Activated naive CD8-positive, alpha-beta T cell treated with anti-CD3 and anti-CD28 coated beads, Interleukin-2, amount 10 ng/mL, durations not matched to agents 7 days and 5 days (primary cell): Measurements from ENCODE around the gene IL12RB1. TPM values are rescaled to one million over a fixed set of nuclear protein-coding genes. Genes with fewer than 3 reads are reported as not detected.
"Not testable (repeated sequence)": the region's sequence is repeated elsewhere in the genome, so short reads cannot be mapped to it uniquely, and the experiment has no call there.

Source experiments
- ATAC-seq: fragments of 150-1000 bp; cut with Tn5 transposase; one replicate; pipeline ENCODE4 v1.10.0; 2021; ENCODE audit warnings: low read depth, moderate library complexity
- POLR2A ChIA-PET: fragments of 350-600 bp; sonication (Branson Sonifier 250); formaldehyde crosslinking; loops from one replicate; lab custom pipeline; 2021; ENCODE audit warnings: antibody characterized with exemption; lab: Charles Lee
- DNase-seq: peaks from one replicate; pipeline ENCODE4 v3.0.0; 2021
- H3K27ac Mint-ChIP-seq: one replicate; pipeline ENCODE4 v1.8.0; 2022; ENCODE audit warnings: mild to moderate bottlenecking, mixed read lengths
- H3K27me3 Mint-ChIP-seq: one replicate; pipeline ENCODE4 v1.8.0; 2022; ENCODE audit warnings: mild to moderate bottlenecking, moderate library complexity, mixed read lengths
- H3K36me3 Mint-ChIP-seq: one replicate; pipeline ENCODE4 v1.8.0; 2021; ENCODE audit warnings: mild to moderate bottlenecking, mixed read lengths
- H3K4me1 Mint-ChIP-seq: one replicate; pipeline ENCODE4 v1.8.0; 2021; ENCODE audit warnings: mixed read lengths
- H3K4me3 Mint-ChIP-seq: one replicate; pipeline ENCODE4 v1.8.0; 2022; ENCODE audit warnings: mild to moderate bottlenecking, moderate library complexity, mixed read lengths
- H3K9me3 Mint-ChIP-seq: one replicate; pipeline ENCODE4 v1.8.0; 2021; ENCODE audit warnings: mixed read lengths
- total RNA-seq, 2 experiments: library from RNA; stranded (reverse); gene quantifications; one replicate each; pipeline ENCODE4 v1.2.3, GENCODE V29; 2021

The IL12RB1 gene
- total RNA-seq, 2 experiments from 2014 or later: 52.5 to 56.4 TPM

DNA sequence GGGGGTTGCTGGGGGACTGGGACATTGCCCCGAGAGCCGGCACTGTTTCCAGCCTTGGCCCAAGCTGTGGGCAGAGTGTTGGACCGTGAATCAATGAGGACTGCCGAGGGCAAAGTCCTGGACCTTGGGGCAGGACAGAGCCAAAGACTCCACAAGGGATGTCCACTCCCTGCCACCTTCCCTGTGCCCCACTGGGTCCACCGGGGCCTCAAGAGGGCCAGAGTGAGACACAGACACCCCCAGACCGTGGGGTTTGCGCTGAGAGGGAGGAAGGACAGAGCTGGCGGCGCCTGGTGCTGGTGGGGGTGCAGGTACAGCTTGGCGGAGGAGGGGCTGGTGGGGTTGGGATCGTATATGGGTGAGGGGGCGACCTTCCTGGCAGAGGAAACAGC is 22.6 kb upstream of the IL12RB1 start:
- no peaks in the 10 kb centered on the region for H3K9me3 Mint-ChIP-seq
- peak overlapping the region; percentile 42 for H3K27ac Mint-ChIP-seq
- POLR2A ChIA-PET: interaction anchor here (1.2 to 3.2 kb wide), 4 partner anchors 10 to 71 kb away, joined by 4 to 21 read pairs (median 12); partner anchors contain the start of gene IL12RB1
- peak overlapping the region; percentile 68 for H3K4me3 Mint-ChIP-seq
- H3K27me3 Mint-ChIP-seq: no peaks in the 10 kb centered on the region
- H3K36me3 Mint-ChIP-seq: peaks cover 2% of the 10 kb centered on the region
- DNase-seq (no peak), ATAC-seq (no peak)
- H3K4me1 Mint-ChIP-seq: peaks cover 19% of the 10 kb centered on the region

DNA sequence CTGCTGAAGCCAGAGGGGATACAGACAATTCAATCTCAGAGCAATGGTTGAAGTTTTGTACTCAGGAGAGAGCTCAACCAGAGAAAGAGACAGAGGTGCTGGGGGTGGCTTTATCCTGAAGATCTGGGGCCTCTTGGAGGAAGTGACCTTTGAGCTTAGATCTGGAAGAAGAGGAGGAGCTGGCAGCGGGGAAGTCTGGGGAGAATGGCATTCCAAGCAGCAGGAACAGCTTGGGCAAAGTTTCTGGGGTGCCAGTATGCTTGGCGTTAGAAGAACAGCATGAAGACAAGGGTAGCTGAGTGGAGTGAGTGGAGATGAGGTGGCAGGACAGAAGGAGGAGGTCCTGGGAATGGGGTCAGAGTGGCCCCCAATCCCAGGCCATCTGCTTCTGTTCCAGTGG is 22.2 kb upstream of the IL12RB1 start:
- peak overlapping the region; percentile 65 for H3K27ac Mint-ChIP-seq
- H3K4me1 Mint-ChIP-seq: peaks cover 20% of the 10 kb centered on the region
- POLR2A ChIA-PET: interaction anchor here (2.4 to 3.2 kb wide), 3 partner anchors 11 to 21 kb away, joined by 9 to 21 read pairs (median 15); partner anchors contain the start of gene IL12RB1

DNA sequence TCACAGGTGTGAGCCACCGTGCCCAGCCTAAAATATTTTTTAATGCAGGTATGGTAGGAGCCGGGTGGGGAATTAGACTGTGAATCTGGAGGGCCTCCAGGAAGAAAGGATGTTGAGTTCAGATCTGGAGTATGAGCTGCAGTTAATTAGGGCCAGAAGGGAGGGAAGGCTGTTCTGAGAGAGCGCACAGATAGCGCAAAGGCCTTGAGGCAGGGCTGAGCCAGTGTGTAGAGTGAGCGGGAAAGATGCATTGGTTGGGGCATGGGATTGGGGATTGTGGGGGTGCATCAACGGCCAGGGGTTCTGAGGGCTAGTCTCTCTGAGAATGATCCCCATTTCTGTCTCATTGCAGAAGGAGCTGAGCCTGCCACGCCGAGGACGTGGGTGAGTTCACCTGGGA is 20.5 kb upstream of the IL12RB1 start:
- H3K4me1 Mint-ChIP-seq: peaks cover 17% of the 10 kb centered on the region
- H3K27me3 Mint-ChIP-seq: no peaks in the 10 kb centered on the region
- POLR2A ChIA-PET: no interaction called here
- no peak for ATAC-seq
- no peak for DNase-seq
- no peaks in the 10 kb centered on the region for H3K9me3 Mint-ChIP-seq
- no peak overlapping the region for H3K4me3 Mint-ChIP-seq
- peaks cover 2% of the 10 kb centered on the region for H3K36me3 Mint-ChIP-seq
- H3K27ac Mint-ChIP-seq: no peak overlapping the region

More for the DNA sequence above, 22.2 kb upstream of the IL12RB1 start:
- no peak for DNase-seq
- Mint-ChIP-seq H3K4me3 (peak overlapping the region; percentile 68), H3K9me3 (no peaks in the 10 kb centered on the region), H3K27me3 (no peaks in the 10 kb centered on the region), H3K36me3 (peaks cover 2% of the 10 kb centered on the region)
- ATAC-seq: no peak

DNA sequence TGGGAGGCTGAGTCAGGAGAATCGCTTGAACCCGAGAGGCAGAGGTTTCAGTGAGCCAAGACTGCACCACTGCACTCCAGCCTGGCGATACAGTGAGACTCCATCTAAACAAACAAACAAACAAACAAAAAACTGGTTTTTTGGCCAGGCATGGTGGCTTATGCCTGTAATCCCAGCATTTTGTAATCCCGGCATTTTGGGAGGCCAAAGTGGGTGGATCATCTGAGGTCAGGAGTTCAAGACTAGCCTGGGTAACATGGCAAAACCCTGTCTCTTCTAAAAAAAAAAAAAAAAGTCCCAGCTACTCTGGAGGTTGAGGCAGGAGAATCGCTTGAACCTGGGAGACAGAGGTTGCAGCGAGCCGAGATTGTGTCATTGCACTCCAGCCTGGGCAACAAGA is 18.5 kb upstream of the IL12RB1 start:
- H3K36me3 Mint-ChIP-seq, DNase-seq, H3K27me3 Mint-ChIP-seq, H3K9me3 Mint-ChIP-seq, ATAC-seq, H3K4me3 Mint-ChIP-seq, H3K27ac Mint-ChIP-seq: not testable (repeated sequence)
- POLR2A ChIA-PET: interaction anchor here (0.6 to 3.6 kb wide), 4 partner anchors 15 to 107 kb away, joined by 3 to 38 read pairs (median 4); no protein-coding TSS in a partner anchor
- peaks cover 16% of the 10 kb centered on the region for H3K4me1 Mint-ChIP-seq

DNA sequence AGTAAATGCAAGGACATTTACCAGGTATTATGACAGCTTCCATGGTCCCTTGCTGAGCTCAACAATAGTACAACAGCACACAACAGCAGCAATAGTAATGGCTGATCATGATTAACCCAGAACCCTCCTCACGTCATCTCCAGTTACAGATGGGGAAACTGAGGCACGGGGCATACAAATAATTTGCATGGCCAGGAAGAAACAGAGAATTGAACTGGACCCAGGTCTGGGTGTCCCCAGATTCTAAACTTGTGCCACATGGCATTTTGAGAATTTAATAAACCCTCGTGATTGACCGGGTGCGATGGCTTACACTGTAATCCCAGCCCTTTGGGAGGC is 18.0 kb upstream of the IL12RB1 start:
- Mint-ChIP-seq H3K9me3 (no peaks in the 10 kb centered on the region), H3K36me3 (no peaks in the 10 kb centered on the region), H3K4me3 (peak overlapping the region; percentile 76), H3K27me3 (no peaks in the 10 kb centered on the region), H3K4me1 (peaks cover 18% of the 10 kb centered on the region), H3K27ac (peak overlapping the region; percentile 75)
- POLR2A ChIA-PET: interaction anchor here (0.6 to 3.6 kb wide), 2 partner anchors 14 to 15 kb away, joined by 3 to 38 read pairs; no protein-coding TSS in a partner anchor
- DNase-seq: no peak
- ATAC-seq: peak; percentile 42

DNA sequence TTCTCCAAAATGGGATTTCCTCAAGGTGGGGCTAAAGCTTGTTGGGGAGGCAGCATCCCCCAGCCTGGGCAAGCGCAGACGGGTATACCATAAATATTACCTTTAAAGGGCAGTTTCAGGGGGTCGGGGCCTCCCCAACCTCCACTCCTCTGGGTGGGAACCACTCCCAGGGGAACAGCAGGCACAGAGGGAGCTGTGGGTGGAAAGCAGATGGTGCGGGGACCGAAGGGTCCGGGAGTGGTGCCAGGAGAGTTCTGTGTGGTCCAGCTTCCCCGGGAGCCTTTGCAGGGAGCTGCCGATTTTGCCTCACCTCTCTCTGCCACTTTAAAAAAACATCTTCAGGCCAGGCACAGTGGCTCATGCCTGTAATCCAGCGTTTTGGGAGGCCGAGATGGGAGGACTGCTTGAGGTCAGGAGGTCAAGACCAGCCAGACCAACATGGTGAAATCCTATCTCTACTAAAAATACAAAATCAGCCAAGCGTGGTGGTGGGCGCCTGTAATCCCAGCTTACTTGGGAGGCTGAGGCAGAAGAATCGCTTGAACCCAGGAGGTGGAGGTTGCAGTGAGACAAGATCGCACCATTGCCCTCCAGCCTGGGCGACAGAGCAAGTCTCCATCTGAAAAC is 16.3 kb upstream of the IL12RB1 start:
- no peak for ATAC-seq
- POLR2A ChIA-PET: interaction anchor here (3.6 kb wide), 1 partner anchor 13 kb away, joined by 38 read pairs; no protein-coding TSS in a partner anchor
- H3K9me3 Mint-ChIP-seq: no peaks in the 10 kb centered on the region
- no peak overlapping the region for H3K27ac Mint-ChIP-seq
- H3K36me3 Mint-ChIP-seq: no peaks in the 10 kb centered on the region
- no peak for DNase-seq
- H3K27me3 Mint-ChIP-seq: no peaks in the 10 kb centered on the region
- H3K4me1 Mint-ChIP-seq: peaks cover 23% of the 10 kb centered on the region
- no peak overlapping the region for H3K4me3 Mint-ChIP-seq

DNA sequence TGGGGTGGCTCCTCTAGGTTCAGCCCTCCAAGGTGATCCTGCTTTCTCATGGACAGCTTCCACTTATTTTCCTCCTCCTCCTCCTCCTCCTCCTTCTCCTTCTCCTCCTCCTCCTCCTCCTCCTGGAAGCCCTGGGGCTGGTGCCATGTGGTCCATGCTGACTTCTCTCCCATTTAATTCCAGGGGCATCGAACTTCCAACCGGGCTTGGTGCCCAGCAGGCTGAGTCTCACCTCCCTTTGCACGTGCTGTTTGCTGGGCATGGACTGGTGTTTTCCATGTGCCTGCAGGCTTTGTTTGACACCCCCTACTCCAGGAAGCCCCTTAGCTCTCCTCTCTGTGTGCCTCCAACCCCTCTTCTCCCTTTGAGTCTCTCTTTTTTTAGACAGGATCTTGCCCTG is 14.5 kb upstream of the IL12RB1 start:
- ATAC-seq (no peak), DNase-seq (no peak)
- H3K4me1 Mint-ChIP-seq: peaks cover 26% of the 10 kb centered on the region
- POLR2A ChIA-PET: interaction anchor here (0.7 kb wide), 1 partner anchor 180 kb away, joined by 3 read pairs; the partner anchor contains the start of gene JUND
- no peak overlapping the region for H3K4me3 Mint-ChIP-seq
- H3K27me3 Mint-ChIP-seq: no peaks in the 10 kb centered on the region
- H3K27ac Mint-ChIP-seq: no peak overlapping the region
- no peaks in the 10 kb centered on the region for H3K9me3 Mint-ChIP-seq
- no peaks in the 10 kb centered on the region for H3K36me3 Mint-ChIP-seq

DNA sequence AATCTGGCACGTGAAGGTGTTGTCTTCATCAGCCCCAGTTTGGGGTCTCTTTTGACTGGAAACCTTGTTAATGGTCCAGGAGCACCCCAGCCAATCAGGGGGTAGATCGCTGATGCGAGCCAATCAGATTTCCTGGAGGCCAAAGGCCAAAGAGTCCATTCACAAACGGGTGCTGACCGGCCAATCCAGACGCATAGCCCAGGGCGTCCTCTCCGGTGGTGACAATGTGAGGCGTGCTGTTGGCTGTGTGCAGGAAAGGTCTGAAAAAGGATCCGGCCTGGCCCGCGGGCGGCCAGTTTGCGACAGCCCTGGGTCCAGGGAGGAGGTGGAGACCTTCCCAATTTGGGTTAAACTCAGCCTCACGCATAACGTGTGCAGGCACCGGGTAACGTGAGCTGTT is 14.0 kb upstream of the IL12RB1 start:
- H3K4me3 Mint-ChIP-seq: no peak overlapping the region

DNA sequence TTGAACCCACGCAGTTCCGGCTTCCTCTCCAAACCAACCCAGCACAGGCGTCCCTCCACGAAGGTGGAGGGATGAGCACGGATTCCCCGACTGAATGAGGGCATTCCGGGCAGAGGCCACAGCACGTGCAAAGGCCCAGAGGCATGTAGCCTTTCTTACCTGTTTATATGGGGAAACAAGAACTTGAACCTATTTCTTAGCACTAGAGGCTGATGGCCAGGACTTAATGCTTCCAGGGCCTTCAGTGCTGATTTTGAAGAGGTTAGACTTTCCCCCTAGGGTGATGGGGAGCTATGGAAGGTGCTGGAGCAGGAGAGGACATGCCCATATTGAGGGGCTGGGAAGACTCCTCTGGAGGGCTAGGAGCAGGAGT is 12.9 kb upstream of the IL12RB1 start:
- Mint-ChIP-seq H3K9me3 (no peaks in the 10 kb centered on the region), H3K27ac (peak overlapping the region; percentile 40), H3K4me3 (peak overlapping the region; percentile 92), H3K36me3 (no peaks in the 10 kb centered on the region), H3K4me1 (peaks cover 27% of the 10 kb centered on the region), H3K27me3 (no peaks in the 10 kb centered on the region)
- POLR2A ChIA-PET: interaction anchor here (0.8 to 2.8 kb wide), 2 partner anchors 11 to 12 kb away, joined by 4 to 35 read pairs; partner anchors contain the start of gene IL12RB1
- no peak for DNase-seq
- no peak for ATAC-seq

More for the DNA sequence above, 14.0 kb upstream of the IL12RB1 start:
- H3K27ac Mint-ChIP-seq: no peak overlapping the region
- no peak for DNase-seq
- H3K4me1 Mint-ChIP-seq: peaks cover 26% of the 10 kb centered on the region
- H3K9me3 Mint-ChIP-seq: no peaks in the 10 kb centered on the region
- no peaks in the 10 kb centered on the region for H3K27me3 Mint-ChIP-seq
- POLR2A ChIA-PET: interaction anchor here (0.7 kb wide), 1 partner anchor 181 kb away, joined by 3 read pairs; the partner anchor contains the start of gene JUND
- no peak for ATAC-seq
- no peaks in the 10 kb centered on the region for H3K36me3 Mint-ChIP-seq

DNA sequence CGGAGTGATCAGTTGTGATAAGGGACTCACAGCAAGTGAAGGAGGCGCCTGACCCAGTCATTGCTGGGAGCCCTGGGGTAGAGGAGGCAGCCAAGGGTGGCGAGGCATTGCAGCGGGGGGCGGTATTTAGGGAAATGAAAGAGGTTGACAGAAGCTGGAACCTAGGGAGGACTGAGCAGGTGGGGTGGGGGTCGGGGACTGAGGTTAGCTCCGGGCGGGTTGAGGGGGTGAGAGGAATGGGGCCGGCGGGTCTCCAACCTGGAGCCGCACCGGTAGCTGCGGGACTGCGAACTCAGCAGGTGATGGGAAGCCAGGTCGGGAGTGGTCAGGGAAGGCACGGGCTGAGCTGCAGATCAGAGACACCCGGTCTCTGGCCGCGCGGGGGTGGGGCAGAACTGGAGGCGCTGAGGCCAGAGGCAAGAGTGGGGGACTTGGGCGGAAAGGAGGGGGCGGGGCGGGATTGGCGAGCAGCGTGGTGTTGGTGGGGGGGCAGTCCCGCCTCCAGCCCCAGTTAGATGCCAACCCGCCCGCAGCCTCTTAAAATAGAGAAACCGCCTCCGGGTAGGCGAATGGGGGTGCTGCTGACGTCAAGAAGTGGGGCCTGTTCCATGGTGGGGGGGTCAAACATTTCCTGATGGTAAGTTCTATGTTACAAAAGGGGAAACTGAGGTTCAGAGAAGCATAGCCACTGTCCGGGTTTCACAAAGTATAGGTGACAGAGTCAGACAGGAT is 12.3 kb upstream of the IL12RB1 start:
- DNase-seq (no peak), ATAC-seq (peak; percentile 15)
- H3K4me3 Mint-ChIP-seq: peak overlapping the region; percentile 92
- peak overlapping the region; percentile 61 for H3K27ac Mint-ChIP-seq
- peaks cover 23% of the 10 kb centered on the region for H3K4me1 Mint-ChIP-seq
- no peaks in the 10 kb centered on the region for H3K27me3 Mint-ChIP-seq
- H3K36me3 Mint-ChIP-seq: no peaks in the 10 kb centered on the region
- POLR2A ChIA-PET: interaction anchor here (0.8 to 2.8 kb wide), 3 partner anchors 11 to 24 kb away, joined by 4 to 35 read pairs (median 5); partner anchors contain the start of gene IL12RB1
- no peaks in the 10 kb centered on the region for H3K9me3 Mint-ChIP-seq

DNA sequence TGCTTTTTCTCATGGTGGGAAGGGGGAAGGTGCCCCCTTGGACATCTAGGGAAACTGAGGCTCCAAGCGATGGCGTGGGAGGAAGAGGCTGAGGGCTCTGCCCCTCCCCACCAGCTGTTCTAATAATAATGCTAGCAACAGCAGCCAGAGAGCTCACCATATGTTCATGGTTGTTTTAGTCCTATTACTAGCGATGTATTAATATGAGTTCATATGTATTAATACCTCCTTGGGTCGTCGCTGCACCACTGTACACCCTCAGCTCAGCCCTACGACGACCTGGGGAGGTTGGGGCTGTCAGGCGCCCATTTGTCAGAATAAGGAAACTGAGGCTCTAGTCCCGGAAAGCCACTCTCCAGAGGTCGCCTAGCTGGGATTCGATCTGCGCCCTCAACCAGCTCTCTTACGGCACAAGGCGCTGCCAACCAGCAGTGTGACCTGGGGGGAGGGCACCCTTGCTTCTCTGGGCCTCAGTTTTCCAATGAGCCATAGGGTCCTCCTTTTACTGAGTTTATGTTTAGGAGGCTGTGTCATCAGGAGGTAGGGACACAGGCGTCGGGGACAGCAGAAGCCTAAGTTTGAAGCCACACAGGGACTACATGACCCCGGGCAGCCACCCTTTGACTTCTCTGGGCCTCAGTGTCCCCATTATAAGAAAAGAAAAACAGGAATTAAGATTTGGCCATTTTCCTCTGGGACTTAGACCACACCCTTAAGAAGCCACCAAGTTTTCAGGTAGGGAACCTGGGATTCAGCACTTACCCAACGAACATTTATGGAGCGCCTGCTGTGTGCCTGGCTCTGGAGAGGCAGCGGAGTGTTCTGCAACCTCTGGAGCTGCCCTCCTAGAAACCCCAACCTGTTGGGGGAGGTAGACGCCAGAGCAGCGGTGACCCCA is 11.5 kb upstream of the IL12RB1 start:
- peak overlapping the region; percentile 92 for H3K4me3 Mint-ChIP-seq
- no peak for DNase-seq
- no peaks in the 10 kb centered on the region for H3K36me3 Mint-ChIP-seq
- H3K27ac Mint-ChIP-seq: peak overlapping the region; percentile 61
- no peak for ATAC-seq
- no peaks in the 10 kb centered on the region for H3K27me3 Mint-ChIP-seq
- POLR2A ChIA-PET: interaction anchor here (0.6 to 2.8 kb wide), 5 partner anchors 10 to 179 kb away, joined by 3 to 35 read pairs (median 5); partner anchors contain the start of gene IL12RB1
- no peaks in the 10 kb centered on the region for H3K9me3 Mint-ChIP-seq
- H3K4me1 Mint-ChIP-seq: peaks cover 20% of the 10 kb centered on the region

DNA sequence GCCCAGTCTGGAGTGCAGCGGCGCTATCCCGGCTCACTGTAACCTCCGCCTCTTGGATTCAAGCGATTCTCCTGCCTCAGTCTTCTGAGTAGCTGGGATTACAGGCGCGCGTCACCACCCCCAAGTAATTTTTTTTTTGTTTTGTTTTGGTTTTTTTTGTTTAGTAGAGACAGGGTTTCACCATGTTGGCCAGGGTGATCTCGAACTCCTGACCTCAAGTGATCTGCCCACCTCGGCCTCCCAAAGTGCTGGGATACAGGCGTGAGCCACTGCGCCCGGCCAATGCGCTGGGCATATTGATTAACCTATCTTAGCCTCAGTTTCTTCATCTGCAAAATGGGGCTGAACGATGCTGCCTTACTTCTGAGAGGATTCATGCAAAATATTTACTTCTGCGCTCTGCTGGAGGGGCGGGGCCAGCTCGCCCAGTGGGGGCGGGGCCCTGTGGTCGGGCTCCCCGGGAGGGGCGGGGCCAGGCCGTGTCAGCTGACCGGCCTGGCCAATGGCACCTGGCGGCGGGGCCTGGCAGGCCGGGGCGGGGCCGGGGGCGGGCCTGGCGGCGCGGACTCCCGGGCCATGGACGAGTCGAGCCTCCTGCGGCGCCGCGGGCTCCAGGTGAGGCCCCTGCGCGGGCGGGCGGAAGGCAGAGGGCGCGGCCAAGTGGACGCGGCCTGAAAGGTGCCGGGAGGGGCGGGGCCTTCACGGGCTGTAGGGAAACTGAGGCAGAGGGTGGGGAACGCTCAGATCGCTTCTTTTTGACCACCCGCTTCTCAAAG is 10.7 kb upstream of the IL12RB1 start, which contains the start of gene MAST3:
Gene MAST3 (plus strand): TSS at position 562 of the 776 bp plus-strand sequence. CDS start 15 bp downstream, at position 577.
- no peaks in the 10 kb centered on the region for H3K9me3 Mint-ChIP-seq
- DNase-seq (peak; percentile 99), ATAC-seq (peak; percentile 97)
- peak within 1 kb of the TSS; percentile 61 for H3K27ac Mint-ChIP-seq
- peak within 1 kb of the TSS; percentile 92 for H3K4me3 Mint-ChIP-seq
- POLR2A ChIA-PET: interaction anchor here (0.6 to 2.8 kb wide), 5 partner anchors 10 to 180 kb away, joined by 3 to 35 read pairs (median 5); partner anchors contain the start of gene IL12RB1
- H3K36me3 Mint-ChIP-seq: no peaks in the 10 kb centered on the region
- no peaks in the 10 kb centered on the region for H3K27me3 Mint-ChIP-seq
- H3K4me1 Mint-ChIP-seq: peaks cover 26% of the 10 kb centered on the region
